Stimulated activated CD4-positive, alpha-beta T cell treated with anti-CD3 and anti-CD28 coated beads, Interleukin-4, amount 100 ng/mL, for 24 hours (primary cell): ENCODE measurements around the gene CMYA5.

ENCODE experiments used
- DNase-seq: peaks from one replicate; pipeline ENCODE4 v3.0.0-alpha.2; 2020

Gene CMYA5

DNA sequence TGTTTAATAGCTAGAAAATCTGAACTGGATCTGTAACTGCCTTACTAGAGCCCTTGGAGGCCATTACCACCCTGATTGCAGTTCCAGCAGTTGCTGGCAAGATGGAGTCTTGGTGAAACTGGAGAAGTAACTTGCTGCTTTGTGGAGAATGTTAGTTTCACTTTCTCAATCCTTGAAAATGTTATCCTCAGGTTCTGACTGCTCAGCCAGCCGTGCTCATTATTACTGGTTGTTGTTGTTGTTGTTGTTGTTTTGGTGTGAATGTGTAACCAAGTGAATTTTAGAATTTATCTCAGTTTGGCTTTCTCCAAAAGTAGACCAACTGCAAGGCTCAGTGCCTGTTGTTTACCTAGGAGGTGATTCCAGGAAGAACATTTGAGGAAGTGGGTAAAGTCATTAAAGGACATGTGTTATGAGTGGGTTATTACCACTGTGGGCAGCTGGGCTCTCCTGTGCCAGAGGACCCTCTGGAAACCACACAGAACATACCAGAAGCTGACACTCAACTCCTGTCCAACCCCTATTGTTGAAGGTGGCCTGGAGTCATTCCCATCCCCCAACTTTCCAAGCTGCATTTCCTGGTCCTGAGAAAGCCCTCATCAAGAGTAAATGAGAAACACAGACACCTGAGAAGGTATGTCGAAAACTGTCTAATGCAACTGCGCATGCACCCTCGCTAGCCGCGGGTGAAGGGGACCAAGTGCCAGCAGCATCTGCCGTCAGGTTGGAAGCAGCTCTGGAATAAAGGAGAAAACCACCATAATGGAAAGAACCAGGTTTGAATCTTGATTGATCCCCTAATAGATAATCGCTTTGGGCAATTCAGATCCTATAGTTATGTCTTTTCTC lies 111.6 kb downstream of the CMYA5 start:
- no peak for DNase-seq

DNA sequence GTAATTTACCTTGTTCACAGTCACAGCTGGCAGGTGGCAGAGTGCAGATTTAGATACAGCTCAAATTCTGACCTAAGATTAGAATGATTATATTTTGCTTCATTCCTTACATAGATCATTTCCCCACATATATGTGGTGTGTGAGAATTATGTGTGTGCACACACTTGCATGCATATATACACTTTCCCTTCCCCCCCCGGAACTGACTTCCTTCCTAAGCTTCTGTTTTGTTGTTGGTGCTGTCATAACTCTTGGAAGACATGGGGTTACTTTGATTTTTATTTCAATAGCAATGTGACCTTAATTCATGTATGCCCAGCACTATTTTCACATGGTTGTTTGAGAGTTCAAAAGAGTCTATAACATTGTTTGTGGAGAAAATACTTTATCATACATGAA lies 112.8 kb downstream of the CMYA5 start:
- no peak for DNase-seq

DNA sequence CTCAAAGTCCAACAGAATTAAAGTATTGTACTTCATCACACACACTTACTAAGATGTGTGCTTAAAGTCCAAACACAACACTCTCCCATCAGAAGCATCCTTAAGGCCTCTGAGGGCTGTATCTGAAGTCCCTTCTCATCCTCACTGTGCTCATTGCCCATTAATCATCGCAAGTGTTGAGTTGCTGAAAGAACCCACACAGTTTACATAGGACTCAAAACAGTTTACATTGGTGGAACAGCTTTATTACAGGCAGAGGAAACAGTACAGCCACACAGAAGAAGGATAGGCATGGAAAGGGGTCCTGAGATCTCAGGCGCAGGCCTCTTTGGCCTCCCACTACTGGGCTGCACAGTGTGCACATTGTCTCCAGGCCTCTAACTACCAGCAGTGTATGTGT lies 113.4 kb downstream of the CMYA5 start:
- no peak for DNase-seq

DNA sequence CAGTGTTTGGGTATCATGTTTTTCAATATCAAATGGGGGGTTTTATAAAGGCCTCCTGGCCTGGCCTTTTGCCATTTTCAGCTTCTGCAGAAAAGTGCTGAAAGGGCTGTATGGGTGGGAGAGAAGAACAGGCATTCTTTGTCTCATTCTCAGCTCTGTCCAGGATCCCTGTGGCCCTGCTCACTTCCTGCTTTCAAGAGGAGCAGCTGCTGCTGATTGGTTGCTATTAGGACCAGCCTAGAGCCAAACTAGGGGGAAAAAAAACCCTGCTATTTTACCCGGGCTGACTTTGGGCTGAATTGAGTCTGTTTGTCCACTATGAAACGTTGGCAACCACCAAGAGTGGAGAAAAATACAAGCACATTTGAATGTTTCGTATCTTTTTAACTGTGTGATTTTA lies 117.1 kb downstream of the CMYA5 start:
- DNase-seq: no peak

DNA sequence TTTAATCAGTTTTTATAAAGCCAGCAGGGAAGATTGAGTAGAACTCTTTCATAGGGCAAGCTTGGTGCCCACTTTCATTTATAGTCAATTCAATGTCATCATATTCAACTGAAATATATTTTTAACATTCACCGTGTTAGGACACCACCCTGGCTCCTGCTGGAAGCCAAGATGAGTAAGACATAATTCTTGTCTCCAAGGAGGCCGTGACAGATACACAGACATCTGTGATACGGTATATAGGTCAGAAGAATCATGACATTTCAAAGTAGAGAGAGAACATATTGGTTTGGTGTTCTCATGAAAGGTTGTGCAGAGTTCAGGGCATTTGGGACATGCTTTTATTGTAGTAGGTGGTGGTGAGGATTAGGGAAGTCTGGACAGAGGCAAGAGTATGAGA lies 120.1 kb downstream of the CMYA5 start:
- no peak for DNase-seq

DNA sequence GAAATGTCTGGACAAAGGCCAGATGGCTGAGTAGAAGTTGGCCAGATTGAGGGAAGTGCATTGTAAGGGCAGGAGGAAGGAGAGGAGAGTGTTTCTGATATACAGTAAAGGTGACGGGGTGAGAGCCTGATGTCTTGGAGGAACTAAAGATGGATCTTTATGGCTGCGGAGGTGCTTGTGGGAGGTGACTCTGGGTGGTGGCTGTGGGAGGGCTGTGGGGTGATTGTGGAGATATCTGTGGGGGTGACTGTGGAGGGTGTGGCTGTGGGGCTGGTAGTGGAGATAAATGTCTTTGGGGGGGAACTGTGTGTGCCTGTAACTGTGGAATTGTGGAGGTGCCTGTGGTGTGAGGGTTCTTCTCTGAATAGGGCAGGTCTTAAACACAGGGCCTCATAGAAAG lies 121.4 kb downstream of the CMYA5 start:
- DNase-seq: no peak

DNA sequence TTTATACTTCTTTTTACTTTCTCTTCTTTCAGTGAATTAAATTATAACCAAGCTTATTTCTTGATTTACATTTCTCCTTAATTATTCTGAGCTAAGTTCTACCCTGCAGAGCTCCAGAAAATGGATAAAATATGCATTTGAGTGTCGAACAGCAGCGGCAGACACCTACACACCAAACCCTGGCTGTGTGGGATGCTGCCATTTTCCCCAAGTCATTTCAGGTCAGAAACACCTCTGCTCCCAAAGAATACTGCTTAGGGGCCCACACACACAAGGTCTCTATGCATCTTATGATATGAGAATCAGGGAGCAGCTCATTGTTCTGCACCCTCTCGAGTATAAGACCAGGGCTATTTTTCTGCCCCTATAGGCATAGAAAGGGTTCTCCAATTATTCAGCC lies 122.3 kb downstream of the CMYA5 start:
- DNase-seq: no peak

DNA sequence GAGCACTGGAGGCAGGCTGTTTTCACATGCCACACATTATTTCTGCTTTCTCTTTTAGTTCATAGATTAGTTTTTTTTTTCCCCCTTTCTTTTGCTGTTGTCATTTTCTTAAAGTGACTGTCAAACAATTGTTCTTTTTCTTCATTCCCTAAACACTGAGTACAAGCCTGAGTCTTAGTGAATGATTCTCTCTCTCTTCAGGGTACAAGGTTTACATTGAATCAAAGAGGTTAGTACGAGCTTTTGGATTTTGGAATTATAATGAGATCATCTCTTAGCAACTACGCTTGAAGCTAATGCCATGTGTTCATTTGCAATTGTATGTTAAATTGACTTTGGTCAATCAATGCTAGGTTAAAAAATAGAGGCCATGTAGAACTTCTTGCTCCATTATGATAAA lies 125.1 kb downstream of the CMYA5 start:
- no peak for DNase-seq

DNA sequence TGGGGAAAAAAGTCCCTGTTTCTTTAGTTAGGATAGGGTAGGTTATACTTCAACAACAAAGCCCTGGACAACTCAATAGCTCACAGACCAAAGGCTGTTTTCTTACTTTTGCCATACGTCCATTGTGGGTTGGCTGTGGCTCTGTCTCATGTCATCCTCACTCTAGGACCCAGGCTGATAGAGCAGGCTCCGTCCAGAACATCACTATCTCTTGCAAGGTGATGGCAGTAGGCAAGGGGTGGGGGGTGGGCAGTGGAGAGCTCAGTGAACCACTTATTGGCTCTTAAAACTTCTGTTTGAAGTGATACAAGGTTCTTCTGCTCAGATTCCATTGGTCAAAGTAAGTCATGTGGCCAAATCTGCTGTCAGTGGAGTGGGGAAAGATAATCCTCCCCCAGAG lies 126.4 kb downstream of the CMYA5 start:
- no peak for DNase-seq

DNA sequence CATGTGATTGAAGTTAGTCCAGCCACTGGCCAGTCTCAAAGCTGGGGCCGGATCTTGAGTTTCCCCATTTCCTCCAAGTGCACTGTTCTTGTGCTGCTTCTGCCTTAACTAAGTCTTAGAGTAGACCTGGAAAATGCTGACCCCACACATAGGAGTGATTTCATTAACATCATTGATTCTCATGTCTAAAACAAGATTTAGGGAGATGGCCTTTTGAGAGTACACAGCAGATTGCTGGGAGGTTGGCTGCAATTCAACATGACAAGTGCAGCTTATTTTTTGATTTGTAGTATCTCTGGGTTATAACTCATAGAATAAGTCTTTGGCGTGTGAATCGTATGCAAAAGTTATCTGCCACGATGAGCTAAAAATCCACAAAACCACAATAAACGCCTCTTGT lies 131.0 kb downstream of the CMYA5 start:
- no peak for DNase-seq

DNA sequence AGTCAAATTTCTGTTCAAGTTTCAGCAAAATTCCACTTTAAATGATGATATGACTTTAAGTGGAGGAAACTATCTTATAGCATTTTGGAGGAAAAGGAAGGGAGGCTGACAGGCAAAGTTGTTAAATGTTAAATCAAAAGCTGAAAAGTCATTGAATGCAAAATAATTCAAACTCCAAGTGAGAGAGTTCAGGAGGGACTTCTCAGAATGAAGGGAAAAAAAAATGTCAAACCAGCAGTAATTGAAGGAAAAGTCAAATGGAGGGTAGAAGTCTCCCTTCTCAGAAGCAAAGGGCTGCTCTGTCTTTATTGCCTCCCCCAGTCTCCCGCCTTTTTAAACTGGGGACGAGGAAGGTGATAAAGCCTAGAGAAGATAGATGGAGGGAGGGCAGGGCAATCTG lies 134.8 kb downstream of the CMYA5 start:
- DNase-seq: no peak

DNA sequence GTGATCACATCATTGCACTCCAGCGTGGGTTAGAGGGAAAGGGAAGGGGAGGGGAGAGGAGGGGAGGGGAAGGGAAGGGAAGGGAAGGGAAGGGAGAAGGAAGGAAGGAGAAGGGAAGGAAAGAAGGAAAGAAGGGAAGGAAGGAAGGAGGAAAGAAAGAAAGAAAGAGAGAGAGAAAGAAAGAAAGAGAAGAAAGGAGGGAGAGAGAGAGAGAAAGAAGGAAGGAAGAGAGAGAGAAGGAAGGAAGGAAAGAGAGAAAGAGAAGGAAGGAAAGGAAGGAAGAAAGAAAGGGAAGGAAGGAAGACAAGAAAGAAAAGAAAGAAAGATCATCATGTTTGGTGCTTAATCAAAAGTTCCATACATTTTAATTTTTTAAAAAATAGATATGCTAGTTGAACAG lies 136.2 kb downstream of the CMYA5 start:
- no peak for DNase-seq

DNA sequence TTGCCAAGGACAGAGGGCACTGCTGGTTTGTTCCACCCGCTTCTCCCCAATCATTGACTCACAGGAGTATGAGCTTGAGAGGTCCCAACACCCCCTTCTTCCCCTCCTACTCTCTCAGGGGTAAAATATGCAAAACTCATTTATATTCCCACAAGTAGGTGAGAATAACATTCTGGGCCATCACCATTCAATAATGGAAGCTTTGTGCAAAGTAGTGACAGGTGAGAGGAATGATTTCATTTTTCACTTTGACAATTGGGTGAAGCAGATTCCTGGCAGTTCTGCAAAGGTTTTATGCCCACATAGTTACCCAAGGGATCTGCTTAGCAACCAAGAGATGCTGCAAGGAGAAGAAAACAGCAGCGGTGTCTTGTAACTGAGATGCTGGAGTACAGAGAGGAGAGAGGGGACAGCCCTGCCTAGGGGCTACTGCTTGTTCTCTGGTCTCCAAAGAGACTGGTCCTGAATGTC lies 137.6 kb downstream of the CMYA5 start:
- DNase-seq: no peak

DNA sequence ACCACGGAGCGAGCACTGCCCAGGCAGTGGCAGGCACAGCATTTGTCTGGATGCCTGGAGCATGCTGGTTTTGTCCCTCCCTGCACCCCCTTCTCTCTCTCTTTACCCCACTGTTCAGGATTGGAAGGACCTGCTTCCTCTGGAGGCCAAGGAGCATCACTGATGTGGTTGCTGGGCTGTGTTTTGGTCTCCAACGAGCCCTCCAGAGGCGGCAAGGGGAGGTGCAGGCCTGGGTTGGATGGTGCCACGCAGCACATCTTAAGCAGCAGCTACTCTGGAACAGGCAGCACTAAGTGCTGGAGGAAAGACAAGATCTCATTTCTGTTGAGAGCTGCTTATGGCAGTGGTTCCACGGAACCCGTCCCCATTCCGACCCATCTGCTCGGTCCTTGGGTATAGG lies 139.6 kb downstream of the CMYA5 start:
- no peak for DNase-seq

DNA sequence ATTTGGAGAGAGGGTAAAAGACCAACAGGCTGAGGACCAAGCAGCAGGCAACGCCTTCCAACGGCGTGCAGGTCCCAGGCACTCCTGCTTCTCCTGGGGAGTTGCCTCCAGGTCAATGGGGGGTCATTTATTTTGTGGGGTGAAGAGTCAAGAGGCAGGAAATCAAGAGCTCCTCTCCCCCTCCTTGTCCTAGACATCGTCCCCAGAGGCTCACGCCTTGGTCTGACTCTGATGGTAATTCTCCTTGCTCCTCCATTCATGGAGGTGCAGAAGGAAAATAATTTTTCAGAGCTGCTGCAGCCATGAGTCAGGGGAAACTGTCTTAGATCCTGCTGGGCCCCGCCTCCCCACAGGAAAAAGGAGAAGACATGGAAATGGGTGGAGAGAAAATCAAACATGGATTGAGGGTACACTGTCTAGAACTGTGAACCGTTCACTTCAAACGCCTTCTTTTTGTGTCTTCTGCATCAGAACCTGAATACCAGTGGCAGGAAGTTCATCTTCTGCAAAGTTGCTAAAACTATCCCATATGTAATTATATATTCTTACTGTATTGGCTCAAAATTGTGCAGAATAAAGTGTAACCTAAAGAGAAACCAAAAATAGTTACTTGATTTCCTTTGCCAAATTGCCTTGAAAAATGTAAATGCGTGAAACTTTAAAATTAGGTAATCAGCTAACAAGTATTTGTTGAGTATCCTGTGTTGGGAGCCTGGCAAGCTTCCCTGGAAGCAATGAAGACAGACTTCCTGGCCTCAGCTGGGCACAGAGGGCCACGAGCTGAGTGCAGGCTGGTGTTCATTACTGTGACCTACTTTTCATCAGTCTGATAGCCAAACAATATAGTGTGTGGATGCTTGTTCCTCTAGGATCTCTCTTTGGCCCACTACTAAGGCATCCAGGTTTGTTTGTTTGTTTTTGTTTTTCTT lies 142.0 kb downstream of the CMYA5 start:
- DNase-seq: no peak

DNA sequence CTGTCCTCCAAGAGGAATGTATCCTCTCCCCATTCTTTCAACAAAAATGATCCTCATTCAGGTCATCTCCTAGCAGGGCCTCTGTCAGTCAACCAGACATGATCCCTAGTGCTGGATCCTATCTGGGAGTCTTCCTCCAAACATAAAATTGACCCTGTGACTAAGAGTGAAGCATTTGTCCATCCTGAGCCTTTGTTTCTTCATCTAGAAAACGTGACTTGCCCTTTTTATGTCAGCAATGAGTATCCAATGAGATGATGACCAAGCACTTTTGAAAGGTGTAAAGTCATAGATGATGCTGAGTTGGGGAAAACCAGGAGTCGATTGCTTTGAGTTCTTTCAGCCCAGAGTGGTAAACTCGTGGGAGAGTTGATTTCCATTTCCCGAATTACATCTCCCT lies 143.3 kb downstream of the CMYA5 start:
- no peak for DNase-seq

DNA sequence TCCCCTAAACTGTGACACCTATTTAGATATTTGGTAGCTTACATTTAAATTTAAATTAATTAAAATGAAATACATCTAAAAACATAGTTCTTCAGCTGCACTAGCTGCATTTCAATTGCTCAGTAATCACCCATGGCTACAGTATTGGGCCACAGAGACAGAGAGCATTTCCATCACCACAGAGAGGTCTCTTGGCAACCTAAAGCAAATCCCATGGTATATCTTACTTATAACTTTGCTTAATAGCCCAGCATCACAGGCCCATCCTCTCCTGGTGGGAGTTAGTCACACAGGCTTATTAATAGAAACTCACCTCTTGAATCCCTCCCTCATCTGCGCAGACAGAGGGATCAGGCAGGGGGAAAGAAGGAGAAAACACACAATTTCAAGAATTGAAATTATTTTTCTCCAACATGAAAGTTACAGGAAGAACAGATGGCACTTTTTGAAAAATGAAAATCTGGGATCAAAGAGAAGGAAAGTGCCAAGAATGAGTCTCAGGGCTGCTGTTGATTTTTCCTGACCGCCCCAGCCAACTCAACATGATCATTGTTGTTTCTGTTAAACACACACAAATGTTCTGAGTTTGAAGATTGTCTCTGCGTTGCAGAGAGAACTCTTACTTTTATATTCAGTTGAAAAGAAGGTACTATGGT lies 144.6 kb downstream of the CMYA5 start:
- no peak for DNase-seq

DNA sequence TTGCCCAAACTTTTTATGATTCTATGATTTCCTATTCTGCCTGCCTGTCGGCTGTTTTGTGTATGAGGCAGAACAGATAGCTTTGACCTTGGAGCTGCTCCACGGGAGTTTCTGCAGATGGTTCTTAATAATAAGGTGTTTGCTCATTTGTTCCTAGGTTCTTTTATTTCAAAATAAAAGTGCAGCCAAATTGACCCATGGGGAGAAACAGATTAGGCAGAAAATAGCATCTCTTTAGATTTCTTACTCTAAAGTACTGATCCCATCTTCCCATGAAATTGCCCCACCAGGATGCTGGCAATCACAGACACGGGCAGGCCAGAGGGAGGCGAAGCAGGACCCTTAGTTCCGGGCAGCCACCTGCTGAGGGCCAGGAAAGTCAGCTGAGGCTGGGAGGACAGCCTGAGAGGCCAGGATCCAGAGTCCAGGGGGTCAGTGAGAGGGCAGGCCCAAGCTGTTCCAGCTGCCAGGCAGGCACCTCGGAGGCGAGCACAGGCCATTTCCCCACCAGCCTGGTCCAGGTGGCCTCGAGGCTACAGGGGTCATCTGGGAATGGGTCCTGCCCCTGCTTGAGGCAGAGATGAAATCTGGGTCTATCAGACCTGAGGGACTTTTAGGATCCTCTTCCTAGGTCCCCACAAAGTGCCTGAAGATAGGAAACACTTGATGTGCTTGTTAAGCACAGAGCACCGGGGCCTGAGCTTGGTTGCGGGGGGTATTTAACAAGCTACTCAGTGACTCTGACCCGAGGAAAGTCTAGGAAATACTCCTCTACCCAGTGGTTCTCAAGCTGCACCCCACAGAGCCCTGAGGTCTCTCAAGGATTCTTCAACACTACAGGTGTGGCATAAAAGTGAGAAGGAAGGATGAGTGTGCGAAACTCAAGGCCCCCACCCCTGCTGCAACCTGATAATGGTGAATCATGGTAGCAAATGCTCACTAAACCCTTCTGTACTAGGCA lies 145.4 kb downstream of the CMYA5 start:
- no peak for DNase-seq

DNA sequence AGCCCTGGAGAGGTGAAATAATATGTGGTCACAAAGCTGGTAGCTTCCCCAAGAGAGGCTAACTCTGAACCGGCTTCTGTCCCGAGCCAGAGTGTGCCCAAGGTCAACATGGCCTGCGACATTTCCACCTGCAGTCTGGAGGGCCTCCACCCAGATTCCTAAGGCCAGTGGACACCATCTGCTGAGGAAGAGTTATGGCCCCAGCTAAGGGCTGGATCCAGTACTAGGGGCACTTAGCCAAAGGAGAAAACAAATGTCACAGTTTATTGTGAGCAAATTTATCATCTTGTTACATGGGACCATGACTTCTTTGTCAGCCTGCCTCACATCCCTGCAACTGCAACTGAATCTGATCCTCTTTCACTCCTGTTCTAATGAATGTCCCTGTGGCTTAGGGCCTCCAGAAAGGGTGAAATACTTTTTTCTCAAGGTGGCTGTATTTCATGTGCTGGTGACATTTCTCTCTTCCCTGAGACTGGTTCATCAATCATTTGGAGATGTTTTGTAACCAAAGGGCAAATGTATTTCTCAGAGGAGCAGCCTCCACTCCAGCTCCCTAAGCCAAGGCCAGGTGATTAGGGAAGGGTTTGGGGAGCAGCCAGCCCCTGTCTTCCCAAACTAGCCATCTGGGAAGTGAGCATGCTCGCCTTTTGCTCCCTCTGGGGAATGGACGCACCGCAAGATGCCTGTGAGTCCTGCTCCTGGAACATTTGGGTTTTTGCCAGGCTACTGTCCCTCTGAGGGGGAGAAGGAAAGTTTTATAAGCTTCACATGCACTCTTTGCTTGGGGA lies 148.3 kb downstream of the CMYA5 start:
- no peak for DNase-seq

DNA sequence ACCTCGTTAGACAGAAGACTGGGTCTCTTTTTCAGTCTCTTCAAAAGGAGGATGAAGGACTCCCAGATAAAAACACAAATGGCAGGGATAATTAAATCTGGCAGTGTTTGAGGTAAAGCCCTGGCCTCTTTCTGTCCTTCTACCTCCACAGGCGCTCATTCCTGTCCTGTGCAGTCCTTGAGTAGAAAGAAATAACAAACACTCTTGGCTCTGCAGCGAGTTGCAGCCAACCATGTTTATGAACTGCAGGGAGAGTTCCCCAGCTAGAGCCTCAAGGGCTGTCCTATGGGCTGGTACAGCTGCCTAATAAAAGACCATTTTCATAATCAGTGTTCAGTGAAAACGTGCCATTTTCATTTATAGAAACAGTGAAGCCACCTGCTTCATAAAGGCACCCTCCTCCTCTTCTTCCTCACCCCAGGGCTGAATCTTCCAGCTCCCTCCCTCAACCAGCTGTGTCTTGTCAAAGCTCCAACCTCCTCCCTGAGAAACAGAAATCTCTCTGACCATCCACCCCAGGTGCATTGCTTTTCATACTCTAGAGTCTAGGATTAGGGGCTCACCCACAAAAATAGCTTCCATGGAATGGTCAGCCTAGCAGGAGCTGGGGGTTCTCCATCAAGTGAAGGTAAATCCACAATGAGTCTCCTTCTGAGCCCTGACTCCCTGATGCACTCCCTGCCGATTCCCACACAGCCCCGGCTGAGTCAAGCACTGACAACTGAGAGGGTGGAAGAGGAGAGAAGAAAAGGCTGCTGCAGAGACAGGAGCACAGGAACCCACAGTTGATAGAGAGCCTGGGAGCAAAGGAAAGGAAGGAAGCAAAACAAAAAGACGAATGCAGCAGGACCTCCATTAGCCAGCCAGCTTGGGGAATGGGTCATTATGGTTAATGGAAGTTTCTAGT lies 150.7 kb downstream of the CMYA5 start:
- DNase-seq: no peak
